HG03066 (cell line): Measurements from ENCODE around the gene CARD19.

Experiments used
- ATAC-seq: cut with Tn5 transposase; IDR thresholded peaks from one replicate; pipeline ENCODE4 v1.9.1; 2021; ENCODE audit warnings: low read depth; ENCODE audit not compliant: unreplicated experiment

CARD19 gene

DNA sequence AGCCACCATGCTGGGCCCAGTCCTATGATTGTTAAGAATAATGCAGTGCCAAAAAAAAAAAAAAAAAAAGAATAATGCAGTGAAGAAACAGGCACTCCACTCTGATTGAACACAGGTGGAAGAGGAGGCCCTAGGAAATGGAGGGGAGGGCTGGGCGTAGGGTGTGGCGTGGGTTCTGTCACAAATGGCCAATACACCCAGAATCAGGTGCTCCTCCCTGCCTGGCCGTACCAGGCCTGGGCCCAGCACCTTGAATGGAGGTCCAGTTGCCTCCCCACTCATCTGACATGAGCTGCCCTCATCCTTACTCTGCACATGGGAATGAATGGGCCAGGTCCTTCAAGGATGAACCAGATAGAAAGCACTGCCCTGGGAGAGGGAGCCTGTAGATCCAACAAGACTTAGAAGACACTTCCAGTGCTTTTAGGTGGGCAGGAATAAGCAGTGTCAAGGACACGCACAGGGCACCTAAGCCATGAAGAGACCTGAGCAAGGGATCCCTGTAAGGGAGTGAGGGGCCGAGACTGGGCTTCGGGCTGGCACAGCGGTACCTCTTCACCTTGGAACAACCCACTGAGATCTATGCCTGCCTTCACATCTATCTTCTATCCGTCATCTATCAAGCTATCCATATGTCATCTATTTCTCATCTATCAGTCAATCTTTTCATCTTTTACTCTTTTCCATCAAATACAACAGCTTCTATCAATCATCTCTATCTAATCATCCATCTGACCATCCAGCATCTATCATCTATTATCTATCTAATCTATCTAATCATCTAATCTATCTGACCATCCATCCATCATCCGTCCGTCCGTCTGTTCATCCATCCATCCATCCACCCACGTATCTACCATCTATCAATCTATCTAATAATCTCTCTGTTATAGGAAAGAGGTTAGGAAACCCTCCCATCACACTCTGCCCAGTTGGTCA lies 22.2 kb downstream of the CARD19 start:
- no peak for ATAC-seq

DNA sequence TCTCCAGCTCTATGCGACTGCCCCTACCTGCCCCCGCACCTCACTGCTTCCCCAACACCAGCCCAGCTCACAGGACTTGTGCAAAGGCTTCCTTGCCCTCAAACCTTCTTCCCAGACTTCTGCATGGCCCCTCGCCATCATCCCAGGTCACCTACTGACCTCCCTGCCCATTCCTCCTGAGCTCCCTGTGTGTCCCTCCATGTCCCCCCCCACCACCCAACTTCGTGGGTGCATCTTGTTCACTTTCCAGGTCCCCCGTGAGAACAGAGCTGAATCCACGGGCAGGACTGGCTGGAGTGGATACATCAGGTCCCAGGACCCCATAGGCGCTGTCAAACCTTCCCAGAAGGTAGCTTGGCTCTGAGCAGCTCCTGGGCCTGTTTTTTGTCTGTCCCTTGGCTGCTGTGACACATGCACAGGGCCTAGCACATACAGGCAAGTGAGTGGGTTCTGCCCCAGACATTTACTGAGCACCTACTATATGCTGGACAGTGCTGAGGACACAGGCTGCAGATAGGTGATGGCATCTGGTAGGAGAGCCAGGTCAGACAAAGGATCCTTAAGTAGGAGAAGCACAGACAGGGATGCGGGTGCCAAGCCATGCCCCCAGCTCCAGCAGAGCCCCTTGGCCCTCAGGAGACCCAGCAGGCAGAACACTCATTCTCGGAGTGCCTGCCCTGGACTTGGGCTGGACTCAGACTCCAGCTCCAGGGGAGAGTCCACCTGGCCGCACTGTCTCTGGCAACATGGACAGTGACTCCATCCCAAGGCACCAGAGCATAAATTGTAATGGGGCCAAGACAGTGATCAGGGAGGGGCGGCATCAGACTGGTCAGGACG lies 23.1 kb downstream of the CARD19 start:
- no peak for ATAC-seq

- no peak for ATAC-seq
Measured at GRCh38 chr9:93119703-93119952, 23.6 kb downstream of the CARD19 start.

- ATAC-seq: peak; percentile 91
Measured at GRCh38 chr9:93119953-93120845, 24.2 kb downstream of the CARD19 start.

DNA sequence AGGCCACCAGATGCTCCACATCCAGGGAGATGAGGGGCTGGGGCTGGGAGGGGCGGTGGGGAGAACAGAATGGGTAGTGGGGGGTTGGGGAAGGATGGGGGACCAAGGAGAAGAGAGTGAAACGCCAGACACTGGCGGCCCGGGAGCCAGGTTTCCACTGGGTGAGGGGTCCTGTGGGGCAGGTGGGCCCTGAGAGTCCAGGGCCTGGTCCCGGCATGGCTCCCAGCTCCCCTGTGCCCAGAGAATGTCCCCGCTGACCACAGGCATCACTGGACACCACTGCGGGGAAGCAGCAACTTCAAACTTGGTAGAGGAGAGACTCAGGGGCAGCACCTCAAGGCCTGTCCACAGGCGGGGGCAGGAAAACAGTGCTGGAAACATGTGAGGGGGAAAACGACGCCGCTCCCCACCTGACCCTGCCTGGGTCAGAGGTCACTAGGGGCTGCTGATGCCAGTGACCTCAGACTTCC lies 24.9 kb downstream of the CARD19 start:
- ATAC-seq: no peak

DNA sequence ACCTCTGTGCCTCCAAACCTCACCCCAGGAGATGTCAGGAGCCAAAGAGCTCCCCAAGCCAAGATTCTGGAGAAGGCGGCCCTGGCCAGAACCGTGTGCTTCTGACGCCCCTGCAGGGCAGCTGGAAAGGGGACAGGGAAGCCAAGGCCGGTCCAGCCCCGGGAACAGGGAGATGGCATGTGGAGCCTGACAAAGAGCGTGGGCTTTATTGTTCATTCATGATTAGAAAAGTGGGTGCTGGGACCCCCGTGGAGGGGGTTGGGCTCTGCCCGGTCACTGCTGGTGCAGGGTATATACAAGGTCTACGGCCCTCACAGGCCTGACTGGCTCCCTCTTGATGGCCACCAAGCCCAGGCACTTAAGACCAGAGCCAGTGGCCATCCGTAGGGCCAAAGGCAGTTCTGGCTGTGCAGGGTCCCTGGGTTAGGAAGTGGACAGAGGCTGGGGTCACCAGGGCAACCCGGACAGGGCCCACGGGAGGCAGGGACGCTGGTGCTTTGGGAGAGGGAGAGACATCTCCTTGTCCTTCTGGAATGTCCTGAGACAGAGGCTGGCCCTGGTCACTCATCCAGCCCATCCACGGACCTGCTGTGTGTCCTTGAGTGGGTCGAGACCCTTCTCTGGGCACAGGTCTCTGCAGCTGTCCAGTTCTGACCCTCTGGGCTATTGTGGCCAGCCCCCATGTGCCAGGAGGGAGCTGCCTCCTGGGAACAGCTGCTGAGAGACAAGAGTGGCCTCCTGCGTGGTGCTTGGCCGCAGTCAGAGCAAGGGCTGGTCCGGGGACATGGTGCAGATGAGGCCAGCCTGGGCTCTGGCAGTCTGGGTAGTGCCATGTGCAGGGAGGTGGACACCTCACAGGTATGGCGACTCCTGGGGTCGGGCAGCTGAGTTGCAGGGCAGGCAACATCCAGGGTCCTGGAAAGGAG lies 25.6 kb downstream of the CARD19 start:
- ATAC-seq: no peak

DNA sequence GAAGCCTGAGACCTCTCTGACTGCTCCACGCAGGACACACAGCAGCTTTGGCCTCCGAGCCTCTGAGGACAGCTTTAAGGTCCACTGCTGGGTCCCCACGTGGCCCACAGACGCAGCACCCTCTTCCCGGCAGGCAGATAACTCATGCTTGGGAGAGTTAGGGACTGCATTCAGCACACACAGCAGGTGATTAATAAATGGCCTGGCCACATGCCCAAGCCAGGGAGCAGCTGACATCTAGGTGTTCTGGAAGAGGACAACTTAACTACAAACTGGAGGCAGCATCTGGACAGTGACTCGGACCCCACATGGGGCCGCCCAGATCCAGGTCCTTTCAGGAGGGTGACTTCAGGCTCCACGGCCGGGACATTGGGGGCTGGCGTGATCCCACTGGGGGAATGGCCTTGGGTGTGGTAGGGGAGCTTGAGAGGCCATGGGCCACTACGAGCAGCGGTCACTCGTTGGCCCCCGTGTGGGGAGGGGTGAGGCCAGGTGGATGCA lies 26.8 kb downstream of the CARD19 start:
- ATAC-seq: no peak

- ATAC-seq: no peak
Measured at GRCh38 chr9:93123561-93124283, 27.7 kb downstream of the CARD19 start.

GRCh38 chr9:93124793-93125192 lies 28.8 kb downstream of the CARD19 start:
- ATAC-seq: no peak

GRCh38 chr9:93125331-93125894 lies 29.4 kb downstream of the CARD19 start:
- ATAC-seq: no peak

DNA sequence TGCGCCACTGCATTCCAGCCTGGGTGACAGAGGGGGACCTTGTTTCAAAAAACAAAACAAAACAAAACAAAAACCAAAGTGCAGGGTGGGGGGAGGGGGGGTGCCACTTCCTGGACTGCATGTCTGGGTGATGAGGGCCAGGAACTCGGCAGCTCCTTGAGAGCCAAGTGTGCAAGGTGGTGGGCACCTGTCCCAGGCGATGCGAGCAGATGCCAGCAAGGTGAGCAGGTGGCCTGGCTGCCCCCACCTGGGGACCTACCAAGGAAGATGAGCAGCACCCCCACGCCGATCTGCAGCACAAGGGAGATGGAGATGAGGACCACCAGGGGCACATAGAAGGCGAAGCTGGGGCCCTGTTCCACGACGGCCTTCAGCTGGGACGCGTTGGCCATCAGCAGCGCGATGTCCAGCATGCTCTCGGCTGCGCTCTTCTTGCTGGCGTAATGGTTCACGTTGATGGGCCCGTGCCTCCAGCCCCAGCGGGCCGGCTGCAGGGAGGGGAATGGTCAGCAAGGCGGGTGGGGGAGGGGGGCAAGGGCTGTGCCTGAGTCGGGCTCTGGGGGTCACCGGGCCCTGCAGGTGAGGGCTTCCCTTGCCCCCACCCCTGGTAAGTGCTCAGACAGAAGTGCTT lies 30.2 kb downstream of the CARD19 start:
- no peak for ATAC-seq

GRCh38 chr9:93126825-93127368 lies 30.9 kb downstream of the CARD19 start:
- no peak for ATAC-seq

DNA sequence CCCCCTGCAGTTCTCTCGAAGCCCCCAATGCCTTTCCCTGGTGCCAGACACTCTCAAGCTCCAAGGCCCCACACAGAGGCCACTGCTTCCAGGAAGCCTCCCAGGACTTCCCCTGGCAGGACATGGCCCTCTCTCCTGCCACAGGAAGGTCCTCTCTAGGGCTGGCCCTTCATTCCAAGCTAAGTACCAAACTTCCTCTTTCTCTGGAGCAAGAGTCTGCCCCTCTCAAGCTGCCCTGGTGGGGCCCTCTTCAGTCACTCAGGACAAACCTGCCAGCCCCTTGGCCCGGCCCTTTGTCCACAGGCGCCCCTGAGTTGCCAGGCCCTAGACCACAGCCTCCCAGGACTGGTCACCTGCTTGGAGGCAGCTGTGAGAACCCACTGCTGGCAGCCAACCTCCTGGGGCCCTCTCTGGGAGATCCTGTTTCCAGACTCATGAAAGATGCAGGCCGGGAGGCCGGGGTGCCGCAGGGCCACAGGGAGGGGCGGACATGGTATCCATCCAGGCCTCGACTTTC lies 31.4 kb downstream of the CARD19 start:
- ATAC-seq: no peak

DNA sequence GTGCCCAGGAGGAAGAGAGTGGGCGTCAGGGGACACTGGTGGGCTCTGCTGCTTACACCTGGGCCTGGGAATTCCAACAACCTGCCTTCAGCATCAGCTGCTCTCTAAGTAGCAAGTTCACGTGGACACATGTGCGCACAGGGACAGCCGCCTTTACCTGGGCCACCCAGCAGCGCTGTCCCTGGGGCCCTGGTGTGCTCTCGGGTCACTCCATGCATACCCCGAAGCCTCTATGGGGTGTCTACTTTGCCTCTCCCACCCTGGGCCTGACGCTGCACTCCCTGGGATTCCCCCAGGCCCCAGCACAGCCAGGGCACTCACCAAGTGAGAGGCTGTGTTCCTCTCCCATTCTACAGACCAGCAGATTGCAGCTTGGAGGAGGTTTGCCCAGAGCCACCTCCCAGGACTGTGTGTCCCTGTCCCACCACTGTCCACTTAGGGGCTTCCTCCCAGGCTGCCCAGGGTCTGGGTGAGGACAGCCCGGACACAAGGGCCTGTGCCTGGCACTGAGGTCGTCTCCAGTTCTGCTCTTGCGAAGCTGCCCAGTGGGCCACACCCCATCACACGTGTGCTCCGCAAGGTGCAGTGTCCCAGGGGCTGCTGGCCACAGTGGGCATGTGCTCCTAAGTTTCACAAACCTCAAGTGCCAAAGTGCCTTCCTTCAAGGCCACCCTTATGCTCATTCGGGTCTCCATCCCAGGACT lies 32.1 kb downstream of the CARD19 start:
- no peak for ATAC-seq

DNA sequence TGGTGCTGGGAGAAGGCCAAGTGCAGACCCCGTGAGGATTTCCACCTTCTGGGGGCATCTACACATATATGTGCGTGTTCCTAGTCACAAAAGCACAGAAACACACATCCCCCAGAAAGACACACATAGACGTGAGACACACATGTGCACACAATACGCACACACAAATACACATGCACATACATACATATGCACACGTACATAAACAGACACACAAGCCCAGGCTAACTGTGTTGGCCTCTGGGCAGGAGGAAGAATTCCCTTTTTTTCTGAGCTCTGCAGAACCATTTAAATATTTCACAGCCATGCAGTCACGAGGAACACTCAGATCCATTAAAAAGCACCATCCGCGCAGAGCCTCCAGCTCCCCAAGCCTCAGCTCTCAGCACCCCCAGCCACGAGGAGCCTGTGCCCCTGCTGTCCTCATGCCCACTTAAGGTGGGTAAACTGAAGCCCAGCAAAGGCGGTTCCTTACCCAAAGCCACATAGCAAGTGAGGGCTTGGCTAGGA lies 32.8 kb downstream of the CARD19 start:
- ATAC-seq: no peak

GRCh38 chr9:93129286-93129685 lies 33.3 kb downstream of the CARD19 start:
- ATAC-seq: no peak
